ENCODE data around the gene KCNH8. TPM values are rescaled to one million over a fixed set of nuclear protein-coding genes. Genes with fewer than 3 reads are reported as not detected.
"Not testable (repeated sequence)": the region's sequence is repeated elsewhere in the genome, so short reads cannot be mapped to it uniquely, and the experiment has no call there.

The KCNH8 gene
- polyA plus RNA-seq, 1 donor from 2014 or later: 28.9 TPM

- Histone ChIP-seq H3K9ac (ENCODE audit: low read length) (no peak overlapping the region), H3K36me3 (ENCODE audit: insufficient read depth, low read length) (no peaks in the 10 kb centered on the region), H3K27me3 (ENCODE audit: insufficient read depth, low read depth, low read length) (no peaks in the 10 kb centered on the region), H3K4me2 (ENCODE audit: low read length) (no peak overlapping the region), H3K4me3 (ENCODE audit: low read length) (no peak overlapping the region), H2AFZ (ENCODE audit: low read depth, low read length) (no peak overlapping the region), H3K79me2 (replicated peaks; ENCODE audit: insufficient read depth, low read length) (no peaks in the 10 kb centered on the region), H3K27ac (ENCODE audit: low read length) (no peak overlapping the region), H4K20me1 (ENCODE audit: insufficient read depth) (no peaks in the 10 kb centered on the region), H3K9me3 (ENCODE audit: low read length) (no peaks in the 10 kb centered on the region), H3F3A (ENCODE audit: insufficient read depth, low read length, poor library complexity, severe bottlenecking) (no peaks in the 10 kb centered on the region), H3K9me2 (ENCODE audit: insufficient read depth, low read length) (no peaks in the 10 kb centered on the region)
- TF ChIP-seq MXI1 (conservative IDR thresholded peaks at IDR 0.05; ENCODE audit: poor library complexity, severe bottlenecking) (no peak), EZH2 (IDR thresholded peaks at IDR 0.05; ENCODE audit: borderline replicate concordance, insufficient read depth, low read length, poor library complexity, severe bottlenecking) (no peak), RAD21 (conservative IDR thresholded peaks at IDR 0.05) (no peak)
These were observed 79.9 kb downstream of the KCNH8 start for GRCh38 chr3:19228167-19228566.

- Histone ChIP-seq H3K27ac (ENCODE audit: low read length) (no peak overlapping the region), H3K9ac (ENCODE audit: low read length) (no peak overlapping the region), H3K79me2 (replicated peaks; ENCODE audit: insufficient read depth, low read length) (no peaks in the 10 kb centered on the region), H3K36me3 (ENCODE audit: insufficient read depth, low read length) (no peaks in the 10 kb centered on the region), H3F3A (ENCODE audit: insufficient read depth, low read length, poor library complexity, severe bottlenecking) (no peaks in the 10 kb centered on the region), H3K4me2 (ENCODE audit: low read length) (no peak overlapping the region), H3K27me3 (ENCODE audit: insufficient read depth, low read depth, low read length) (no peaks in the 10 kb centered on the region), H3K9me2 (ENCODE audit: insufficient read depth, low read length) (no peaks in the 10 kb centered on the region), H3K4me3 (ENCODE audit: low read length) (no peak overlapping the region), H2AFZ (ENCODE audit: low read depth, low read length) (no peak overlapping the region), H3K9me3 (ENCODE audit: low read length) (no peaks in the 10 kb centered on the region), H4K20me1 (ENCODE audit: insufficient read depth) (no peaks in the 10 kb centered on the region)
- TF ChIP-seq POLR2AphosphoS5 (IDR thresholded peaks at IDR 0.05) (no peak), EP300 (conservative IDR thresholded peaks at IDR 0.05; ENCODE audit: poor library complexity, severe bottlenecking) (no peak), EZH2 (IDR thresholded peaks at IDR 0.05; ENCODE audit: borderline replicate concordance, insufficient read depth, low read length, poor library complexity, severe bottlenecking) (no peak), CTCF (IDR thresholded peaks at IDR 0.05; ENCODE audit: poor library complexity, severe bottlenecking) (no peak), SMC3 (conservative IDR thresholded peaks at IDR 0.05; ENCODE audit: poor library complexity) (no peak), RAD21 (conservative IDR thresholded peaks at IDR 0.05) (no peak), REST (IDR thresholded peaks at IDR 0.05; ENCODE audit: borderline replicate concordance) (no peak), TAF1 (IDR thresholded peaks at IDR 0.05; ENCODE audit: low read depth) (no peak), MXI1 (conservative IDR thresholded peaks at IDR 0.05; ENCODE audit: poor library complexity, severe bottlenecking) (no peak)
These were observed 80.8 kb downstream of the KCNH8 start for GRCh38 chr3:19229086-19229485.

- H3K4me3 ChIP-seq (ENCODE audit: low read length); H4K20me1 ChIP-seq (ENCODE audit: insufficient read depth); H3K36me3 ChIP-seq (ENCODE audit: insufficient read depth, low read length); H3K9me3 ChIP-seq (ENCODE audit: low read length); H3K27ac ChIP-seq (ENCODE audit: low read length); H3K79me2 ChIP-seq (replicated peaks; ENCODE audit: insufficient read depth, low read length); H3K27me3 ChIP-seq (ENCODE audit: insufficient read depth, low read depth, low read length); H3F3A ChIP-seq (ENCODE audit: insufficient read depth, low read length, poor library complexity, severe bottlenecking); H3K9ac ChIP-seq (ENCODE audit: low read length); H3K4me2 ChIP-seq (ENCODE audit: low read length); H2AFZ ChIP-seq (ENCODE audit: low read depth, low read length); H3K9me2 ChIP-seq (ENCODE audit: insufficient read depth, low read length): not testable (repeated sequence)
These were observed 81.6 kb downstream of the KCNH8 start for GRCh38 chr3:19229881-19230280.
